A549 (cell line): ENCODE data around the gene RYR3. TPM values are rescaled to one million over a fixed set of nuclear protein-coding genes. Genes with fewer than 3 reads are reported as not detected.

Source experiments
- ATAC-seq, 2 experiments: fragments of 200-7000 bp in 1 of 2; fragments of >200 bp in 1 of 2; cut with Nextera tagmentation in 1 of 2; cut with Tn5 transposase in 1 of 2; 3 replicates each; pipeline versions ENCODE4 v1.8.0 to v1.9.1; 2018 to 2020; ENCODE audit warnings: mild to moderate bottlenecking in 1 of 2, moderate library complexity in 1 of 2
- CTCF ChIA-PET: fragments of 300-600 bp; sonication (Branson Sonifier 250); formaldehyde crosslinking; extraction: SDS; loops from one replicate; lab custom pipeline; 2021; ENCODE audit warnings: antibody characterized with exemption, inconsistent platforms; lab: Yijun Ruan, JAX
- POLR2A ChIA-PET: fragments of 350-600 bp; formaldehyde crosslinking; extraction: SDS; loops from one replicate; lab custom pipeline; 2021; ENCODE audit warnings: antibody characterized with exemption, inconsistent platforms; lab: Yijun Ruan, JAX
- DNase-seq, 2 experiments: peaks; one replicate each; pipeline versions ENCODE4 v3.0.0 to v3.0.0-alpha.2; 2011 to 2016; ENCODE audit warnings: low read depth in 1 of 2, low spot score in 1 of 2
- FAIRE-seq: peaks from 2 replicates; lab custom pipeline; 2011; peaks lifted over from hg19 to GRCh38; lab: Jason Lieb, UNC
- H3K27ac ChIP-seq, 2 experiments: fragments of >200 bp; sonication (Bioruptor Twin); formaldehyde crosslinking; 3 replicates each; pipeline ENCODE4 v1.5.1; 2016 to 2017
- H3K4me1 ChIP-seq: fragments of >200 bp; sonication (Bioruptor Twin); formaldehyde crosslinking; 3 replicates; pipeline ENCODE4 v1.6.1; 2016
- H3K4me2 ChIP-seq: fragments of >200 bp; sonication (Bioruptor Twin); formaldehyde crosslinking; 3 replicates; pipeline ENCODE4 v1.6.1; 2016
- H3K4me3 ChIP-seq: fragments of >200 bp; sonication (Bioruptor Twin); formaldehyde crosslinking; 3 replicates; pipeline ENCODE4 v1.5.1; 2016
- H3K9me3 ChIP-seq: fragments of >200 bp; sonication (Bioruptor Twin); formaldehyde crosslinking; 3 replicates; pipeline ENCODE4 v1.6.1; 2016
- BHLHE40 ChIP-seq: IDR thresholded peaks from 2 replicates; pipeline ENCODE4 v1.6.1; 2012; ENCODE audit warnings: low read depth, low read length, inconsistent platforms
- CTCF ChIP-seq: fragments of >200 bp; sonication (Bioruptor Twin); formaldehyde crosslinking; IDR thresholded peaks from 3 replicates; pipeline ENCODE4 v1.5.1; 2016
- E2F6 ChIP-seq: IDR thresholded peaks from 2 replicates; pipeline ENCODE4 v1.6.1; 2012; ENCODE audit warnings: low read depth, borderline replicate concordance
- ELK1 ChIP-seq: fragments of 150-350 bp; IDR thresholded peaks from 2 replicates; pipeline ENCODE4 v1.6.1; 2014; ENCODE audit warnings: low read depth, mild to moderate bottlenecking, low read length
- ESRRA ChIP-seq: fragments of 150-350 bp; IDR thresholded peaks from 2 replicates; pipeline ENCODE4 v1.6.1; 2014; ENCODE audit warnings: mild to moderate bottlenecking, low read length, borderline replicate concordance
- GATA3 ChIP-seq: IDR thresholded peaks from 2 replicates; pipeline ENCODE4 v1.6.1; 2012; ENCODE audit warnings: borderline replicate concordance
- JUNB ChIP-seq: fragments of >200 bp; sonication (Bioruptor Twin); formaldehyde crosslinking; IDR thresholded peaks from 2 replicates; pipeline ENCODE4 v1.6.1; 2016
- KDM1A ChIP-seq: fragments of 200-600 bp; sonication (generic); IDR thresholded peaks from 2 replicates; pipeline ENCODE4 v1.6.1; 2016; ENCODE audit warnings: low read depth, mild to moderate bottlenecking
- MAZ ChIP-seq: fragments of 150-350 bp; IDR thresholded peaks from 2 replicates; pipeline ENCODE4 v1.6.1; 2014; ENCODE audit warnings: antibody characterized with exemption, low read depth, low read length, borderline replicate concordance
- PBX3 ChIP-seq: IDR thresholded peaks from 2 replicates; pipeline ENCODE4 v1.6.1; 2012
- RAD21 ChIP-seq, 2 experiments: fragments of >200 bp in 1 of 2; sonication (Bioruptor Twin) in 1 of 2; formaldehyde crosslinking in 1 of 2; IDR thresholded peaks in 1 of 2; conservative IDR thresholded peaks in 1 of 2; 2 replicates in 1 of 2; 3 replicates in 1 of 2; pipeline ENCODE4 v1.6.1; 2012 to 2018; ENCODE audit warnings: inconsistent platforms in 1 of 2
- RCOR1 ChIP-seq: fragments of 150-350 bp; IDR thresholded peaks from 2 replicates; pipeline ENCODE4 v1.6.1; 2014; ENCODE audit warnings: antibody characterized with exemption, low read length, low read depth
- SMC3 ChIP-seq: fragments of >200 bp; sonication (Bioruptor Twin); formaldehyde crosslinking; IDR thresholded peaks from 3 replicates; pipeline ENCODE4 v1.6.1; 2018; ENCODE audit warnings: inconsistent platforms
- SREBF2 ChIP-seq: fragments of 450-650 bp; IDR thresholded peaks from 2 replicates; pipeline ENCODE4 v1.6.1; 2014; ENCODE audit warnings: mild to moderate bottlenecking, moderate library complexity
- ZFP36 ChIP-seq: fragments of 450-650 bp; IDR thresholded peaks from 2 replicates; pipeline ENCODE4 v1.6.1; 2014; ENCODE audit warnings: borderline replicate concordance; ENCODE audit not compliant: partially characterized antibody
- ZNF302 ChIP-seq: fragments of 250-450 bp; sonication (Bioruptor Pico); IDR thresholded peaks from 2 replicates; pipeline ENCODE4 v1.9.0; 2021; ENCODE audit warnings: inconsistent platforms, mild to moderate bottlenecking, moderate library complexity
- ZSCAN20 ChIP-seq: fragments of 250-450 bp; sonication (Bioruptor Pico); IDR thresholded peaks from 2 replicates; pipeline ENCODE4 v1.8.0; 2022; ENCODE audit warnings: mild to moderate bottlenecking, moderate library complexity
- WGBS: methylation state at CpG from one replicate; pipeline ENCODE4 v1.1.6; 2017; ENCODE audit errors: missing lambda C conversion rate; 5-methylcytosine and 5-hydroxymethylcytosine counted together
- polyA plus RNA-seq, 4 experiments: library from polyadenylated mRNA; depleted of rRNA in 3 of 4; stranded (reverse); fragments of >200 nt; fragmentation: RNase III in 1 of 4; extraction: RNeasy Plus Mini Kit Qiagen cat#74134 plus additional on column Dnase treatment in 1 of 4; gene quantifications; 2 replicates in 3 of 4; 3 replicates in 1 of 4; pipeline ENCODE4 v1.2.3, GENCODE V29; 2011 to 2017

The RYR3 gene
- polyA plus RNA-seq, 2 of the 4 experiments (the other 2 are of a cell fraction): 0.03 TPM; not detected in 1

- no peak overlapping the region for H3K4me3 ChIP-seq
- 33% methylated on average over 5 of the region's 5 CpGs for WGBS
- CTCF ChIA-PET: interaction anchor here (0.6 to 0.7 kb wide), 2 partner anchors 57 to 393 kb away, joined by 3 read pairs; no protein-coding TSS in a partner anchor
- no peak overlapping the region for H3K27ac ChIP-seq
- no peak overlapping the region for H3K4me2 ChIP-seq
- DNase-seq: no peak
- FAIRE-seq: peak; percentile 13
- no peaks in the 10 kb centered on the region for H3K4me1 ChIP-seq
- POLR2A ChIA-PET: no interaction called here
- H3K9me3 ChIP-seq: no peaks in the 10 kb centered on the region
- TF ChIP-seq BHLHE40: no peak
- TF ChIP-seq ESRRA: no peak
- no peak for TF ChIP-seq RCOR1
- TF ChIP-seq JUNB: no peak
- TF ChIP-seq PBX3: no peak
- no peak for TF ChIP-seq SREBF2
- no peak for TF ChIP-seq KDM1A
- TF ChIP-seq ELK1: no peak
- no peak for TF ChIP-seq GATA3
- TF ChIP-seq CTCF: no peak
- TF ChIP-seq ZFP36: no peak
- no peak for TF ChIP-seq E2F6
- TF ChIP-seq ZNF302 (CRISPR knock-in tag): no peak
- no peak for TF ChIP-seq ZSCAN20
- TF ChIP-seq, all 56 proteins: peak for 0
- ATAC-seq: no peak
Measured at GRCh38 chr15:33671456-33671855, 360.7 kb downstream of the RYR3 start.

GRCh38 chr15:33675246-33675645 is 364.5 kb downstream of the RYR3 start:
- WGBS: 2% methylated on average over 4 of the region's 4 CpGs
- no peaks in the 10 kb centered on the region for H3K4me1 ChIP-seq
- H3K9me3 ChIP-seq: no peaks in the 10 kb centered on the region; the same call in 2 of the 3 replicates
- H3K4me2 ChIP-seq: no peak overlapping the region
- no peak for TF ChIP-seq MAZ
- TF ChIP-seq RAD21 (conservative IDR thresholded peaks at IDR 0.05 in 1 of 2, IDR thresholded peaks at IDR 0.05 in 1 of 2): peak; percentile 52 to 69
- TF ChIP-seq SMC3: peak; percentile 30; the same call in 1 of the 3 replicates
- peak; percentile 43 for TF ChIP-seq CTCF
- POLR2A ChIA-PET: no interaction called here
- peak in 1 of 2 experiments; percentile 75; a peak in 3 of 6 replicates for ATAC-seq
- FAIRE-seq: peak; percentile 68
- CTCF ChIA-PET: interaction anchor here (1.0 to 1.6 kb wide), 7 partner anchors 19 to 445 kb away, joined by 3 to 5 read pairs (median 3); no protein-coding TSS in a partner anchor
- H3K27ac ChIP-seq: no peak overlapping the region
- H3K4me3 ChIP-seq: no peak overlapping the region
- peak; percentile 36 to 53 for DNase-seq
